CD8-positive, alpha-beta memory T cell (primary cell): ENCODE results near the gene ZSWIM8. TPM values are rescaled to one million over a fixed set of nuclear protein-coding genes. Genes with fewer than 3 reads are reported as not detected.
A peak's percentile ranks its signal among the peaks of the same experiment; 100 is the strongest.

ENCODE experiments used
- CTCF ChIA-PET: fragments of 350-600 bp; sonication (Branson Sonifier 250); formaldehyde crosslinking; loops from one replicate; lab custom pipeline; 2021; ENCODE audit warnings: antibody characterized with exemption; lab: Charles Lee
- POLR2A ChIA-PET: fragments of 350-600 bp; sonication (Branson Sonifier 250); formaldehyde crosslinking; loops from one replicate; lab custom pipeline; 2021; ENCODE audit warnings: antibody characterized with exemption; lab: Charles Lee
- DNase-seq, 5 donors: peaks; one replicate each; pipeline versions ENCODE4 v3.0.0 to v3.0.0-alpha.2; 2020 to 2022; ENCODE audit warnings: mixed read lengths in 1 of 5
- H3K27ac ChIP-seq: one replicate; pipeline ENCODE4 v1.7.0; 2013; ENCODE audit warnings: low read depth, mild to moderate bottlenecking, low read length, moderate library complexity
- H3K27me3 ChIP-seq: 2 replicates; pipeline ENCODE4 v1.7.0; 2013; ENCODE audit warnings: low read length, mild to moderate bottlenecking; ENCODE audit not compliant: insufficient read depth, poor library complexity, severe bottlenecking
- H3K36me3 ChIP-seq: 2 replicates; pipeline ENCODE4 v1.7.0; 2013; ENCODE audit warnings: mild to moderate bottlenecking, low read length, moderate library complexity; ENCODE audit not compliant: insufficient read depth
- H3K4me1 ChIP-seq: 2 replicates; pipeline ENCODE4 v1.7.0; 2013; ENCODE audit warnings: mild to moderate bottlenecking, low read length, moderate library complexity; ENCODE audit not compliant: insufficient read depth
- H3K4me3 ChIP-seq: 2 replicates; pipeline ENCODE4 v1.7.0; 2013; ENCODE audit warnings: mild to moderate bottlenecking, low read length
- H3K9me3 ChIP-seq: 2 replicates; pipeline ENCODE4 v1.7.0; 2013; ENCODE audit warnings: mild to moderate bottlenecking, low read length
- H3K27ac Mint-ChIP-seq, 8 donors: one replicate each; pipeline ENCODE4 v1.8.0; 2020 to 2021; ENCODE audit warnings: mixed read lengths in 8 of 8, mild to moderate bottlenecking in 6 of 8, inconsistent platforms in 3 of 8, moderate library complexity in 3 of 8
- H3K27me3 Mint-ChIP-seq, 2 donors: one replicate each; pipeline ENCODE4 v1.8.0; 2020 to 2021; ENCODE audit warnings: mixed read lengths in 2 of 2, mild to moderate bottlenecking in 1 of 2, moderate library complexity in 1 of 2
- H3K36me3 Mint-ChIP-seq, 3 donors: one replicate each; pipeline ENCODE4 v1.8.0; 2020 to 2021; ENCODE audit warnings: mixed read lengths in 3 of 3, inconsistent platforms in 1 of 3, mild to moderate bottlenecking in 1 of 3
- H3K4me1 Mint-ChIP-seq, 3 donors: one replicate each; pipeline ENCODE4 v1.8.0; 2020 to 2021; ENCODE audit warnings: mixed read lengths in 3 of 3, inconsistent platforms in 1 of 3, mild to moderate bottlenecking in 1 of 3
- H3K4me3 Mint-ChIP-seq, 7 donors: one replicate each; pipeline ENCODE4 v1.8.0; 2020 to 2021; ENCODE audit warnings: mixed read lengths in 7 of 7, mild to moderate bottlenecking in 6 of 7, moderate library complexity in 4 of 7, inconsistent platforms in 2 of 7
- H3K9me3 Mint-ChIP-seq, 5 donors: one replicate each; pipeline ENCODE4 v1.8.0; 2020 to 2022; ENCODE audit warnings: mixed read lengths in 5 of 5, mild to moderate bottlenecking in 3 of 5, moderate library complexity in 2 of 5, inconsistent platforms in 1 of 5
- polyA plus RNA-seq: library from polyadenylated mRNA; unstranded; fragments of 300-500 nt; fragmentation: Illumina TruSeq; gene quantifications from one replicate; pipeline ENCODE4 v1.2.3, GENCODE V29; 2021
- total RNA-seq, 2 experiments: library from RNA; stranded (reverse); gene quantifications; one replicate each; pipeline ENCODE4 v1.2.3, GENCODE V29; 2021

ZSWIM8 gene
- total and polyA plus RNA-seq, 3 experiments from 2014 or later, result 26.0 to 57.6 (median 54.3) TPM

DNA sequence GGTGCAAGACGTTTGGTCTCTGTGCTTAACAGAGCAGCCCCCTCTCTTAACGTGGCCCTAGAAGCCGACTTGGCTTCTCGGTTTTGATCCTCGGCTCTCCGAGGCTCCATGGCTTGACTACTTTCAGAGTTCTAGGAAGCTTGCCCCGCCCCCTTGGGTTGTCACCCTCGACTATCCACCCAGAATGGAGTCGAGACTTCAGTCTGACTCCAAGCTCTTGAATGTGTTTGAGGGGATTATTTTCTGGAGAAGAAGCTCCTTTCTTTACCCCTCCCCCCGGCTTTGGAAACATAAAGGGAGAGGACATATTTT is 40.8 kb upstream of the ZSWIM8 start:
- Mint-ChIP-seq H3K4me3 (peak overlapping the region; percentile 98 to 100 (median 99)), H3K27ac (peak overlapping the region; percentile 99 to 100 (median 100)), H3K27me3 (no peaks in the 10 kb centered on the region), H3K4me1 (peaks cover 35 to 50% (median 48%) of the 10 kb centered on the region in 3 donors), H3K9me3 (no peaks in the 10 kb centered on the region), H3K36me3 (peaks cover 4 to 36% (median 4%) of the 10 kb centered on the region in 3 donors)
- peak in 2 of 5 donors; percentile 31 to 50 for DNase-seq
- Histone ChIP-seq H3K4me3 (peak overlapping the region; percentile 61), H3K9me3 (no peaks in the 10 kb centered on the region), H3K4me1 (peaks cover 42% of the 10 kb centered on the region), H3K27ac (peak overlapping the region; percentile 91), H3K27me3 (no peaks in the 10 kb centered on the region), H3K36me3 (peaks cover 14% of the 10 kb centered on the region)
- POLR2A ChIA-PET, result interaction anchor here (1.1 to 3.0 kb wide), 3 partner anchors 14 to 119 kb away, joined by 3 to 32 read pairs (median 4); a partner anchor contains a TSS
- CTCF ChIA-PET, result interaction anchor here (0.8 to 4.9 kb wide), 5 partner anchors 15 to 135 kb away, joined by 3 to 26 read pairs (median 9); partner anchors contain the start of gene CHCHD1

DNA sequence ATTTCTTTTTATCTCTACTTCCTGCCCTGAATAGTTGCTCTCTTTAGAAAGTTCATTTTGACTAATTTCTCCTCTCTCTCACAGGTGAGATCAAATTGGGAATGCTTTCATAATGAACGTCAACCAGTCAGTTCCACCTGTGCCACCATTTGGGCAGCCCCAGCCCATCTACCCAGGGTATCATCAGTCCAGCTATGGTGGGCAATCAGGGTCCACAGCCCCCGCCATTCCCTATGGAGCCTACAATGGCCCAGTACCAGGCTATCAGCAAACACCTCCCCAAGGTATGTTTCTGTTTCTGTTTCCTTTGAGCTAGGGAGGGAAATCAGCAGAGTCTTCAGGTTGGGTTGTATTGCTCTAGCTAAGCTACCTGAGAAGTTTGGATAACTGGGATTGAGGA is 38.7 kb upstream of the ZSWIM8 start:
- H3K4me1 Mint-ChIP-seq, result peaks cover 46 to 67% (median 65%) of the 10 kb centered on the region in 3 donors
- no peak for DNase-seq
- peaks cover 54% of the 10 kb centered on the region for H3K4me1 ChIP-seq
- H3K9me3 Mint-ChIP-seq, result no peaks in the 10 kb centered on the region
- H3K27me3 ChIP-seq, result no peaks in the 10 kb centered on the region
- no peak overlapping the region for H3K27ac ChIP-seq
- H3K27ac Mint-ChIP-seq, result peak overlapping the region; percentile 46 to 88 (median 77)
- no peaks in the 10 kb centered on the region for H3K27me3 Mint-ChIP-seq
- H3K4me3 ChIP-seq, result no peak overlapping the region
- H3K9me3 ChIP-seq, result no peaks in the 10 kb centered on the region
- H3K36me3 ChIP-seq, result peaks cover 33% of the 10 kb centered on the region
- peak overlapping the region in 6 of 7 donors; percentile 54 to 75 (median 70) for H3K4me3 Mint-ChIP-seq
- ChIA-PET POLR2A (interaction anchor here (0.8 to 1.2 kb wide), 2 partner anchors 13 to 17 kb away, joined by 3 read pairs; no protein-coding TSS in a partner anchor), CTCF (interaction anchor here (1.0 to 4.9 kb wide), 2 partner anchors 12 to 22 kb away, joined by 4 to 26 read pairs; no protein-coding TSS in a partner anchor)
- H3K36me3 Mint-ChIP-seq, result peaks cover 7 to 55% (median 11%) of the 10 kb centered on the region in 3 donors

DNA sequence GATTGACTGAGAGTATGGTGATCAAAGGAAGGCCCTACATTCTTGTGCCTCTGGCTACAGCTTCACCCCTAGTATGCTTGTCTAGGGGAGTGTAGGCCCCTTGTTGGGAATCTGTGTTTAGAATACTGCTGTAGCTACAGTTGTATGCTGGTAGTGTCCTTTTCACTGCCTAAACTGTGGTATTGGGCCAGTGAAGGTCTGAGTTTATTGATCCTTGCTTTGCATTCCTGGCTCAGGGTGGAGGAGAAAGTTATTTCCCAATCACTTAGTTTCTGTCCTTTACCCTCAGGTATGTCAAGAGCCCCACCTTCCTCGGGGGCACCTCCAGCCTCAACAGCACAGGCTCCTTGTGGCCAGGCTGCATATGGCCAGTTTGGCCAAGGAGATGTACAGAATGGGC is 34.6 kb upstream of the ZSWIM8 start:
- Mint-ChIP-seq H3K27ac (peak overlapping the region in 6 of 8 donors; percentile 27 to 91 (median 63)), H3K9me3 (no peaks in the 10 kb centered on the region), H3K36me3 (peaks cover 8 to 73% (median 17%) of the 10 kb centered on the region in 3 donors), H3K27me3 (no peaks in the 10 kb centered on the region), H3K4me3 (peak overlapping the region in 1 of 7 donors; percentile 5), H3K4me1 (peaks cover 36 to 57% (median 53%) of the 10 kb centered on the region in 3 donors)
- H3K27me3 ChIP-seq, result no peaks in the 10 kb centered on the region
- no peaks in the 10 kb centered on the region for H3K9me3 ChIP-seq
- CTCF ChIA-PET, result no interaction called here
- H3K4me1 ChIP-seq, result peaks cover 34% of the 10 kb centered on the region
- H3K27ac ChIP-seq, result no peak overlapping the region
- no peak for DNase-seq
- POLR2A ChIA-PET, result no interaction called here
- no peak overlapping the region for H3K4me3 ChIP-seq
- H3K36me3 ChIP-seq, result peaks cover 56% of the 10 kb centered on the region

DNA sequence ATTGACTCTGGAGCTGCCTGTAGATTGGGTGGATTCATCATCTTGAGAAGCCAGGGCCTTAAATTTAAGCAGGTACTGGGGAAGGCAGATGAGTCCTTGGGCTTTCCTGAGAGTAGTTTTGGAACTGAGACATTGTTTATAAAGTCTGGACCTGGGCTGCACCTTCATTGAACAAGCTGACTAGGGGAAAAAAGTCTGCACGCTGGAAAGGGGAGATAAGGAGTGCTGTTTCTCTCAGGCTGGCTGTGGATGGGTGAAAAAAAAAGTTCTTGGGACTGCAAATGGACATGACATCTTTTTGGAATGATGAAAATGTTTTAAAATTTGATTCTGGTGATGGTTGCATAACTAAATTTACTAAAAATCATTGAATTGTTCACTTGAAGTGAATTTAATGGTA is 29.2 kb upstream of the ZSWIM8 start:
- Histone ChIP-seq H3K9me3 (no peaks in the 10 kb centered on the region), H3K4me3 (no peak overlapping the region), H3K27me3 (no peaks in the 10 kb centered on the region), H3K27ac (no peak overlapping the region), H3K36me3 (peaks cover 42% of the 10 kb centered on the region), H3K4me1 (peaks cover 30% of the 10 kb centered on the region)
- no peaks in the 10 kb centered on the region for H3K9me3 Mint-ChIP-seq
- peaks cover 49 to 66% (median 64%) of the 10 kb centered on the region in 3 donors for H3K4me1 Mint-ChIP-seq
- peaks cover 8 to 74% (median 16%) of the 10 kb centered on the region in 3 donors for H3K36me3 Mint-ChIP-seq
- CTCF ChIA-PET, result interaction anchor here (1.3 to 1.5 kb wide), 2 partner anchors 11 to 124 kb away, joined by 3 to 4 read pairs; no protein-coding TSS in a partner anchor
- H3K27ac Mint-ChIP-seq, result peak overlapping the region in 7 of 8 donors; percentile 54 to 85 (median 75)
- POLR2A ChIA-PET, result no interaction called here
- no peak overlapping the region for H3K4me3 Mint-ChIP-seq
- no peaks in the 10 kb centered on the region for H3K27me3 Mint-ChIP-seq
- no peak for DNase-seq

DNA sequence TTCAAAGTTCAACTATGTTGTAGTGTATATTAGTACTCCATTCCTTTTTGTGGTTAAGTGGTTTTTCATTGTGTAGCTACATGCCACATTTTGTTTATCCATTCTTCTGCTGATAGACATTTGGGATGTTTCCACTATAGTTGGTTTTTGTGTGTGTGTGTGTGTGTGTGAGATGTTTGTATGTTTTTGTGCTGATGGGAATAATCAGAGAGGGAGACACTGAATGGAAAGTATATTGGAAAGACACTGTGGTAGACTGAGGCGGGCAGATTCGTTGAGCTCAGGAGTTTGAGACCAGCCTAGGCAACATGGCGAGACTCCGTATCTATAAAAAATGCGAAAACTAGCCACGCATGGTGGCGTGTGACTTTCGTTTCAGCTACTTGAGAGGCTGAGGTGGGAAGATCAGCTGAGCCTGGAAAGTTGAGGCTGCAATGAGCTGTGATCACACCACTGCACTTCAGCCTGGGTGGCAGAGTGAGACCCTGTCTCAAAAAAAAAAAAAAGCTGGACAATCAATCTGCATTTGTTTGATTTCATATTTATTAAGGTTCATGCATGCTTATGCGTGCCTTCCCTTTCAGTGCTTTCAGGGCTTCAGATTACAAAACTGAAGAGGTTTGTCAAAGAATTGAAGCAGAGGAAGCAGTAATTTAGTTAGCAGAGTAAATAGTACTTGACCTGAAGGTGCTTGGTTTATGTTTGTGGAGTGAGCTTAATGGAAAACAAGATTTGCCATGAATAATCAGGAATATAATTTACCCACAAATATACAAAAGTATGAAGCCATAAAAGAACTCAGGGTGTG is 26.5 kb upstream of the ZSWIM8 start:
- peaks cover 47% of the 10 kb centered on the region for H3K36me3 ChIP-seq
- DNase-seq, result peak in 4 of 5 donors; percentile 36 to 63 (median 48)

DNA sequence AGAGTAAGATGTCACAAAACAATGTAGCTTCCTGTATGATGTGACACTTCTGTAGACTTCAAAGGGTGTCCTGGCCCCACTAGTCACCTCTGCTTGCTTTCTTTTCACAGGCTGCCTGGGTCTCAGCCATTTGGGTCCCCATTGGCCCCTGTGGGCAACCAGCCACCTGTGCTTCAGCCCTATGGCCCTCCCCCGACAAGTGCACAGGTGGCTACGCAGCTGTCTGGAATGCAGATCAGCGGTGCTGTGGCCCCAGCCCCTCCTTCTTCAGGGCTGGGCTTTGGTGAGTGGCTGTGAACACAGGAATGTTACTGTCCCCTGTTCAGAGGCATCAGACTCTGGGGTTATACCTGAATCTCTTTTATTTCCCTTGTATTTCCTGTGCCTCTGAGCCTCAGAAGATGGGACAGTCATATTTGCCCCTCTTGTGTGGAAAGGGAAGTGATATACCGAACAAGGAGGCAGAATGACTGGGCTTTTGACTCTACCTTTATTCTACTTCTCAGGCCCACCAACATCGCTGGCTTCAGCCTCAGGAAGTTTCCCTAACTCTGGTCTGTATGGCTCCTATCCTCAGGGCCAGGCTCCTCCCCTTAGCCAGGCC is 25.8 kb upstream of the ZSWIM8 start:
- ChIA-PET POLR2A (interaction anchor here (0.5 to 3.3 kb wide), 10 partner anchors 10 to 1462 kb away, joined by 3 to 38 read pairs (median 8); partner anchors contain the start of genes CHCHD1, SEC24C and ZSWIM8), CTCF (interaction anchor here (0.9 to 4.2 kb wide), 5 partner anchors 11 to 29 kb away, joined by 3 to 42 read pairs (median 4); partner anchors contain the start of genes CHCHD1 and SEC24C)
- Histone ChIP-seq H3K9me3 (no peaks in the 10 kb centered on the region), H3K27me3 (no peaks in the 10 kb centered on the region), H3K27ac (peak overlapping the region; percentile 72), H3K4me3 (no peak overlapping the region), H3K36me3 (peaks cover 47% of the 10 kb centered on the region), H3K4me1 (peaks cover 54% of the 10 kb centered on the region)
- Mint-ChIP-seq H3K4me1 (peaks cover 71 to 81% (median 78%) of the 10 kb centered on the region in 3 donors), H3K4me3 (peak overlapping the region; percentile 34 to 90 (median 74)), H3K36me3 (peaks cover 19 to 78% (median 25%) of the 10 kb centered on the region in 3 donors), H3K27me3 (no peaks in the 10 kb centered on the region), H3K9me3 (no peaks in the 10 kb centered on the region), H3K27ac (peak overlapping the region; percentile 90 to 99 (median 95))
- peak; percentile 49 to 92 (median 79) for DNase-seq

More for the DNA sequence above, 26.5 kb upstream of the ZSWIM8 start:
- Mint-ChIP-seq H3K27me3 (no peaks in the 10 kb centered on the region), H3K9me3 (no peaks in the 10 kb centered on the region), H3K36me3 (peaks cover 18 to 77% (median 23%) of the 10 kb centered on the region in 3 donors), H3K27ac (peak overlapping the region; percentile 90 to 99 (median 95)), H3K4me3 (peak overlapping the region; percentile 34 to 90 (median 74)), H3K4me1 (peaks cover 70 to 81% (median 79%) of the 10 kb centered on the region in 3 donors)
- Histone ChIP-seq H3K27me3 (no peaks in the 10 kb centered on the region), H3K4me1 (peaks cover 53% of the 10 kb centered on the region), H3K4me3 (peak overlapping the region; percentile 8), H3K27ac (peak overlapping the region; percentile 72), H3K9me3 (no peaks in the 10 kb centered on the region)
- ChIA-PET POLR2A (interaction anchor here (0.7 to 3.3 kb wide), 9 partner anchors 10 to 1462 kb away, joined by 3 to 38 read pairs (median 11); partner anchors contain the start of genes CHCHD1, SEC24C and ZSWIM8), CTCF (interaction anchor here (1.0 to 4.2 kb wide), 5 partner anchors 11 to 28 kb away, joined by 3 to 42 read pairs (median 4); partner anchors contain the start of gene SEC24C)

DNA sequence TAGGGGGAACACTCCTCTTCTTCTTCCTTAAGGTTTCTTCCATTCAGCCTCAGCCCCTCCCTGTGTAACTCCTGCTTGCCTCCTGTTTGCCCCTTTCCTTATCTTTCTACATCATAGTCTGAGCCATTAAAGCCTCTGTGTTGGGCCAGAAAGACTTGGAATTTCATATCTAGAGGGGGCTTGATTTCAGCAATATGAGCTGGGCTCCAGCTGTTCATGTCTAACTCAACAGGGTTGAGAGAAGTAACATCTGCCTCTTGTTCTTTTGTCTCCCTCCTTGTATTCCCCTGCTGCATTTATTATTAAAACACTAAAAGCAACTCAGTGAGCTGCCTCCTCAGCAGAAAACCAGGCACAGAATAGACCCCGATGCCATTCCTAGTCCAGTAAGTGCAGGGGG is 23.6 kb upstream of the ZSWIM8 start:
- Histone ChIP-seq H3K4me1 (peaks cover 51% of the 10 kb centered on the region), H3K9me3 (no peaks in the 10 kb centered on the region), H3K36me3 (peaks cover 68% of the 10 kb centered on the region), H3K27me3 (no peaks in the 10 kb centered on the region), H3K4me3 (no peak overlapping the region), H3K27ac (no peak overlapping the region)
- POLR2A ChIA-PET, result no interaction called here
- H3K27ac Mint-ChIP-seq, result peak overlapping the region; percentile 90 to 99 (median 95)
- H3K4me1 Mint-ChIP-seq, result peaks cover 73 to 84% (median 75%) of the 10 kb centered on the region in 3 donors
- H3K36me3 Mint-ChIP-seq, result peaks cover 35 to 85% (median 35%) of the 10 kb centered on the region in 3 donors
- no peak for DNase-seq
- H3K9me3 Mint-ChIP-seq, result no peaks in the 10 kb centered on the region
- CTCF ChIA-PET, result no interaction called here
- H3K27me3 Mint-ChIP-seq, result no peaks in the 10 kb centered on the region
- H3K4me3 Mint-ChIP-seq, result peak overlapping the region in 4 of 7 donors; percentile 19 to 62 (median 50)
